HEK293 (cell line): ENCODE data around the gene HDAC10.

Experiments
- CTCF ChIA-PET: fragments of 350-600 bp; formaldehyde crosslinking; extraction: SDS; loops from one replicate; lab custom pipeline; 2021; ENCODE audit warnings: antibody characterized with exemption; lab: Yijun Ruan, JAX
- POLR2A ChIA-PET: fragments of 300-600 bp; formaldehyde crosslinking; extraction: SDS; loops from one replicate; lab custom pipeline; 2020; ENCODE audit warnings: antibody characterized with exemption, inconsistent platforms; lab: Yijun Ruan, JAX
- H3K27ac ChIP-seq: fragments of 200-500 bp; sonication (Bioruptor generic); 2 replicates; pipeline ENCODE4 v1.5.1; 2014; ENCODE audit warnings: low read depth, low read length, control low read depth, inconsistent platforms; ENCODE audit errors: extremely low read depth
- H3K36me3 ChIP-seq, 2 experiments: fragments of 200-500 bp in 1 of 2; sonication (Bioruptor generic) in 1 of 2; 1 replicate in 1 of 2; 2 replicates in 1 of 2; pipeline ENCODE4 v1.5.1; 2014 to 2017; ENCODE audit warnings: inconsistent platforms in 2 of 2, low read length in 2 of 2; ENCODE audit not compliant: control insufficient read depth in 2 of 2, insufficient read depth in 1 of 2
- H3K4me1 ChIP-seq: fragments of 200-500 bp; sonication (Bioruptor generic); 2 replicates; pipeline ENCODE4 v1.5.1; 2014; ENCODE audit warnings: mild to moderate bottlenecking, low read length, inconsistent platforms; ENCODE audit not compliant: control insufficient read depth, insufficient read depth
- H3K4me3 ChIP-seq: 2 replicates; pipeline ENCODE4 v1.5.1; 2011; ENCODE audit warnings: low read depth, mild to moderate bottlenecking, control low read depth, low read length, moderate library complexity
- H3K9me3 ChIP-seq: fragments of 200-500 bp; sonication (Bioruptor generic); 2 replicates; pipeline ENCODE4 v1.5.1; 2014; ENCODE audit warnings: low read depth, low read length, inconsistent platforms; ENCODE audit not compliant: control insufficient read depth, insufficient read depth
- BCL11A ChIP-seq: fragments of 450-650 bp; formaldehyde crosslinking; IDR thresholded peaks from 2 replicates; pipeline ENCODE4 v1.5.1; 2016; ENCODE audit warnings: low read depth, missing biosample characterization, missing genetic modification characterization
- BCL11B ChIP-seq: fragments of 450-650 bp; formaldehyde crosslinking; IDR thresholded peaks from 2 replicates; pipeline ENCODE4 v1.5.1; 2016; ENCODE audit warnings: low read depth, missing biosample characterization, missing genetic modification characterization
- GLIS1 ChIP-seq: fragments of 450-650 bp; formaldehyde crosslinking; IDR thresholded peaks from 2 replicates; pipeline ENCODE4 v1.5.1; 2016; ENCODE audit warnings: missing biosample characterization, missing genetic modification characterization
- GLIS2 ChIP-seq: fragments of 450-650 bp; formaldehyde crosslinking; IDR thresholded peaks from 2 replicates; pipeline ENCODE4 v1.5.1; 2016; ENCODE audit warnings: missing biosample characterization, missing genetic modification characterization
- IKZF3 ChIP-seq: fragments of 450-650 bp; IDR thresholded peaks from 2 replicates; pipeline ENCODE4 v1.5.0; 2018; ENCODE audit warnings: missing biosample characterization, mild to moderate bottlenecking, missing genetic modification characterization, moderate library complexity
- KLF8 ChIP-seq: fragments of 450-650 bp; formaldehyde crosslinking; IDR thresholded peaks from 2 replicates; pipeline ENCODE4 v1.5.1; 2016; ENCODE audit warnings: missing biosample characterization, missing genetic modification characterization
- OSR2 ChIP-seq: fragments of 450-650 bp; formaldehyde crosslinking; IDR thresholded peaks from 2 replicates; pipeline ENCODE4 v1.5.1; 2016; ENCODE audit warnings: missing biosample characterization, missing genetic modification characterization
- OVOL3 ChIP-seq: fragments of 450-650 bp; formaldehyde crosslinking; IDR thresholded peaks from 2 replicates; pipeline ENCODE4 v1.5.1; 2016; ENCODE audit warnings: missing biosample characterization, missing genetic modification characterization
- SP2 ChIP-seq: fragments of 450-650 bp; formaldehyde crosslinking; IDR thresholded peaks from 2 replicates; pipeline ENCODE4 v1.5.1; 2016; ENCODE audit warnings: missing biosample characterization, missing genetic modification characterization
- SP7 ChIP-seq: fragments of 450-650 bp; formaldehyde crosslinking; IDR thresholded peaks from 2 replicates; pipeline ENCODE4 v1.5.1; 2016; ENCODE audit warnings: missing biosample characterization, missing genetic modification characterization
- ZBTB20 ChIP-seq: fragments of 450-650 bp; formaldehyde crosslinking; IDR thresholded peaks from 2 replicates; pipeline ENCODE4 v1.5.1; 2016; ENCODE audit warnings: missing biosample characterization, missing genetic modification characterization
- ZBTB48 ChIP-seq: fragments of 450-650 bp; formaldehyde crosslinking; IDR thresholded peaks from 2 replicates; pipeline ENCODE4 v1.5.1; 2016; ENCODE audit warnings: missing biosample characterization, missing genetic modification characterization
- ZBTB8A ChIP-seq: fragments of 450-650 bp; formaldehyde crosslinking; IDR thresholded peaks from 2 replicates; pipeline ENCODE4 v1.5.1; 2016; ENCODE audit warnings: missing biosample characterization, missing genetic modification characterization
- ZFHX2 ChIP-seq: fragments of 450-650 bp; formaldehyde crosslinking; conservative IDR thresholded peaks from 2 replicates; pipeline ENCODE4 v1.5.1; 2016; ENCODE audit warnings: missing biosample characterization, missing genetic modification characterization
- ZIC2 ChIP-seq: fragments of 450-650 bp; formaldehyde crosslinking; IDR thresholded peaks from 2 replicates; pipeline ENCODE4 v1.5.1; 2016; ENCODE audit warnings: missing biosample characterization, missing genetic modification characterization
- ZNF202 ChIP-seq: fragments of 450-650 bp; formaldehyde crosslinking; IDR thresholded peaks from 2 replicates; pipeline ENCODE4 v1.5.1; 2016; ENCODE audit warnings: missing biosample characterization, missing genetic modification characterization, borderline replicate concordance
- ZNF266 ChIP-seq: fragments of 450-650 bp; formaldehyde crosslinking; IDR thresholded peaks from 2 replicates; pipeline ENCODE4 v1.5.1; 2016; ENCODE audit warnings: missing biosample characterization, missing genetic modification characterization, low read depth
- ZNF335 ChIP-seq: fragments of 450-650 bp; formaldehyde crosslinking; conservative IDR thresholded peaks from 2 replicates; pipeline ENCODE4 v1.5.1; 2016; ENCODE audit warnings: missing biosample characterization, missing genetic modification characterization
- ZNF341 ChIP-seq: fragments of 450-650 bp; formaldehyde crosslinking; IDR thresholded peaks from 2 replicates; pipeline ENCODE4; 2016; ENCODE audit warnings: low read depth, missing biosample characterization, missing genetic modification characterization
- ZNF510 ChIP-seq: fragments of 450-650 bp; formaldehyde crosslinking; IDR thresholded peaks from 2 replicates; pipeline ENCODE4 v1.5.1; 2018; ENCODE audit warnings: mild to moderate bottlenecking, missing genetic modification characterization, missing biosample characterization; ENCODE audit not compliant: insufficient replicate concordance
- ZNF600 ChIP-seq: fragments of 450-650 bp; formaldehyde crosslinking; IDR thresholded peaks from 2 replicates; pipeline ENCODE4 v1.5.1; 2016; ENCODE audit warnings: missing biosample characterization, missing genetic modification characterization
- ZNF704 ChIP-seq: fragments of 450-650 bp; formaldehyde crosslinking; IDR thresholded peaks from 2 replicates; pipeline ENCODE4 v1.5.1; 2016; ENCODE audit warnings: missing biosample characterization, missing genetic modification characterization
- ZNF76 ChIP-seq: fragments of 450-650 bp; formaldehyde crosslinking; IDR thresholded peaks from 2 replicates; pipeline ENCODE4; 2016; ENCODE audit warnings: low read depth, missing biosample characterization, missing genetic modification characterization, borderline replicate concordance
- ZSCAN5A ChIP-seq: fragments of 450-650 bp; formaldehyde crosslinking; IDR thresholded peaks from 2 replicates; pipeline ENCODE4 v1.5.1; 2016; ENCODE audit warnings: missing biosample characterization, missing genetic modification characterization
- TF ChIP-seq, protein P1 (sequence below): fragments of 450-650 bp; formaldehyde crosslinking; IDR thresholded peaks from 2 replicates; pipeline ENCODE4 v1.5.1; 2016; ENCODE audit warnings: missing biosample characterization, missing genetic modification characterization
- TF ChIP-seq, protein P2 (sequence below): fragments of 450-650 bp; formaldehyde crosslinking; IDR thresholded peaks from 2 replicates; pipeline ENCODE4 v1.5.1; 2016; ENCODE audit warnings: missing biosample characterization, missing genetic modification characterization
- TF ChIP-seq, protein P3 (sequence below): fragments of 450-650 bp; formaldehyde crosslinking; IDR thresholded peaks from 2 replicates; pipeline ENCODE4 v1.5.1; 2016; ENCODE audit warnings: missing biosample characterization, missing genetic modification characterization
- TF ChIP-seq, protein P4 (sequence below): fragments of 450-650 bp; formaldehyde crosslinking; IDR thresholded peaks from 2 replicates; pipeline ENCODE4 v1.5.1; 2017; ENCODE audit warnings: missing biosample characterization, mild to moderate bottlenecking, missing genetic modification characterization, moderate library complexity

Gene HDAC10

GRCh38 chr22:50199829-50200460 lies 51.1 kb downstream of the HDAC10 start:
- Histone ChIP-seq H3K36me3 (peaks cover 24 to 65% of the 10 kb centered on the region in 2 experiments), H3K4me1 (peaks cover 5% of the 10 kb centered on the region; the same call in 1 of the 2 replicates), H3K9me3 (no peaks in the 10 kb centered on the region), H3K27ac (peak overlapping the region; percentile 82), H3K4me3 (peak overlapping the region; percentile 63)
- TF ChIP-seq ZBTB20 = peak; percentile 61
- TF ChIP-seq ZNF510 (tag by site-specific recombination) = no peak
- TF ChIP-seq GLIS1 (tag by site-specific recombination) = peak; percentile 55
- TF ChIP-seq GLIS2 (tag by site-specific recombination) = peak; percentile 30
- peak; percentile 46 for TF ChIP-seq BCL11B (tag by site-specific recombination)
- no peak for TF ChIP-seq ZFHX2 (tag by site-specific recombination)
- TF ChIP-seq ZNF202 (tag by site-specific recombination) = no peak
- TF ChIP-seq ZBTB8A = peak; percentile 49
- TF ChIP-seq BCL11A (tag by site-specific recombination) = peak; percentile 45; the same call in 1 of the 2 replicates
- no peak for TF ChIP-seq OVOL3 (tag by site-specific recombination)
- 0 out of 2 replicates have a peak, but pooled peaks have one; percentile 22 for TF ChIP-seq SP7 (tag by site-specific recombination)
- peak; percentile 35; the same call in 1 of the 2 replicates for TF ChIP-seq ZBTB48 (tag by site-specific recombination)
- peak; percentile 15 for TF ChIP-seq SP2 (tag by site-specific recombination)
- peak; percentile 93 for TF ChIP-seq ZNF341 (tag by site-specific recombination)
- TF ChIP-seq, protein P1, sequence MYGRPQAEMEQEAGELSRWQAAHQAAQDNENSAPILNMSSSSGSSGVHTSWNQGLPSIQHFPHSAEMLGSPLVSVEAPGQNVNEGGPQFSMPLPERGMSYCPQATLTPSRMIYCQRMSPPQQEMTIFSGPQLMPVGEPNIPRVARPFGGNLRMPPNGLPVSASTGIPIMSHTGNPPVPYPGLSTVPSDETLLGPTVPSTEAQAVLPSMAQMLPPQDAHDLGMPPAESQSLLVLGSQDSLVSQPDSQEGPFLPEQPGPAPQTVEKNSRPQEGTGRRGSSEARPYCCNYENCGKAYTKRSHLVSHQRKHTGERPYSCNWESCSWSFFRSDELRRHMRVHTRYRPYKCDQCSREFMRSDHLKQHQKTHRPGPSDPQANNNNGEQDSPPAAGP (tag by site-specific recombination) = no peak
- TF ChIP-seq KLF8 = peak; percentile 38; the same call in 1 of the 2 replicates
- no peak for TF ChIP-seq IKZF3
- peak; percentile 64 for TF ChIP-seq ZNF76 (tag by site-specific recombination)
- TF ChIP-seq ZNF600 (tag by site-specific recombination) = no peak
- no peak for TF ChIP-seq ZNF704 (tag by site-specific recombination)
- TF ChIP-seq, protein P2, sequence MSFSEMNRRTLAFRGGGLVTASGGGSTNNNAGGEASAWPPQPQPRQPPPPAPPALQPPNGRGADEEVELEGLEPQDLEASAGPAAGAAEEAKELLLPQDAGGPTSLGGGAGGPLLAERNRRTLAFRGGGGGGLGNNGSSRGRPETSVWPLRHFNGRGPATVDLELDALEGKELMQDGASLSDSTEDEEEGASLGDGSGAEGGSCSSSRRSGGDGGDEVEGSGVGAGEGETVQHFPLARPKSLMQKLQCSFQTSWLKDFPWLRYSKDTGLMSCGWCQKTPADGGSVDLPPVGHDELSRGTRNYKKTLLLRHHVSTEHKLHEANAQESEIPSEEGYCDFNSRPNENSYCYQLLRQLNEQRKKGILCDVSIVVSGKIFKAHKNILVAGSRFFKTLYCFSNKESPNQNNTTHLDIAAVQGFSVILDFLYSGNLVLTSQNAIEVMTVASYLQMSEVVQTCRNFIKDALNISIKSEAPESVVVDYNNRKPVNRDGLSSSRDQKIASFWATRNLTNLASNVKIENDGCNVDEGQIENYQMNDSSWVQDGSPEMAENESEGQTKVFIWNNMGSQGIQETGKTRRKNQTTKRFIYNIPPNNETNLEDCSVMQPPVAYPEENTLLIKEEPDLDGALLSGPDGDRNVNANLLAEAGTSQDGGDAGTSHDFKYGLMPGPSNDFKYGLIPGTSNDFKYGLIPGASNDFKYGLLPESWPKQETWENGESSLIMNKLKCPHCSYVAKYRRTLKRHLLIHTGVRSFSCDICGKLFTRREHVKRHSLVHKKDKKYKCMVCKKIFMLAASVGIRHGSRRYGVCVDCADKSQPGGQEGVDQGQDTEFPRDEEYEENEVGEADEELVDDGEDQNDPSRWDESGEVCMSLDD (tag by site-specific recombination) = 0 out of 2 replicates have a peak, but pooled peaks have one; percentile 18
- TF ChIP-seq, protein P3, sequence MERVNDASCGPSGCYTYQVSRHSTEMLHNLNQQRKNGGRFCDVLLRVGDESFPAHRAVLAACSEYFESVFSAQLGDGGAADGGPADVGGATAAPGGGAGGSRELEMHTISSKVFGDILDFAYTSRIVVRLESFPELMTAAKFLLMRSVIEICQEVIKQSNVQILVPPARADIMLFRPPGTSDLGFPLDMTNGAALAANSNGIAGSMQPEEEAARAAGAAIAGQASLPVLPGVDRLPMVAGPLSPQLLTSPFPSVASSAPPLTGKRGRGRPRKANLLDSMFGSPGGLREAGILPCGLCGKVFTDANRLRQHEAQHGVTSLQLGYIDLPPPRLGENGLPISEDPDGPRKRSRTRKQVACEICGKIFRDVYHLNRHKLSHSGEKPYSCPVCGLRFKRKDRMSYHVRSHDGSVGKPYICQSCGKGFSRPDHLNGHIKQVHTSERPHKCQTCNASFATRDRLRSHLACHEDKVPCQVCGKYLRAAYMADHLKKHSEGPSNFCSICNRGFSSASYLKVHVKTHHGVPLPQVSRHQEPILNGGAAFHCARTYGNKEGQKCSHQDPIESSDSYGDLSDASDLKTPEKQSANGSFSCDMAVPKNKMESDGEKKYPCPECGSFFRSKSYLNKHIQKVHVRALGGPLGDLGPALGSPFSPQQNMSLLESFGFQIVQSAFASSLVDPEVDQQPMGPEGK = 0 out of 2 replicates have a peak, but pooled peaks have one; percentile 55
- peak; percentile 80 for TF ChIP-seq ZNF335 (tag by site-specific recombination)
- no peak for TF ChIP-seq ZNF266 (tag by site-specific recombination)
- TF ChIP-seq ZIC2 = peak; percentile 54; the same call in 1 of the 2 replicates
- peak; percentile 91 for TF ChIP-seq OSR2
- no peak for TF ChIP-seq ZSCAN5A (tag by site-specific recombination)
- TF ChIP-seq, protein P4, sequence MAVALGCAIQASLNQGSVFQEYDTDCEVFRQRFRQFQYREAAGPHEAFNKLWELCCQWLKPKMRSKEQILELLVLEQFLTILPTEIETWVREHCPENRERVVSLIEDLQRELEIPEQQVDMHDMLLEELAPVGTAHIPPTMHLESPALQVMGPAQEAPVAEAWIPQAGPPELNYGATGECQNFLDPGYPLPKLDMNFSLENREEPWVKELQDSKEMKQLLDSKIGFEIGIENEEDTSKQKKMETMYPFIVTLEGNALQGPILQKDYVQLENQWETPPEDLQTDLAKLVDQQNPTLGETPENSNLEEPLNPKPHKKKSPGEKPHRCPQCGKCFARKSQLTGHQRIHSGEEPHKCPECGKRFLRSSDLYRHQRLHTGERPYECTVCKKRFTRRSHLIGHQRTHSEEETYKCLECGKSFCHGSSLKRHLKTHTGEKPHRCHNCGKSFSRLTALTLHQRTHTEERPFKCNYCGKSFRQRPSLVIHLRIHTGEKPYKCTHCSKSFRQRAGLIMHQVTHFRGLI (tag by site-specific recombination) = no peak
- CTCF ChIA-PET = interaction anchor here (2.3 kb wide), 1 partner anchor 9 kb away, joined by 5 read pairs; no protein-coding TSS in a partner anchor
- POLR2A ChIA-PET = interaction anchor here (1.0 to 1.2 kb wide), 2 partner anchors 9 to 28 kb away, joined by 5 to 8 read pairs; no protein-coding TSS in a partner anchor
